Memory B cell (primary cell): ENCODE data around the gene CACNA2D3.

Experiments
- ATAC-seq: fragments of 150-1000 bp; cut with Tn5 transposase; 2 replicates; pipeline ENCODE4 v1.10.0; 2021; ENCODE audit warnings: low read depth, mild to moderate bottlenecking, moderate library complexity
- DNase-seq, 2 donors: peaks; one replicate each; pipeline ENCODE4 v3.0.0; 2022; ENCODE audit warnings: low spot score in 2 of 2
- H3K27ac Mint-ChIP-seq: one replicate; pipeline ENCODE4 v1.8.0; 2022; ENCODE audit warnings: mild to moderate bottlenecking, moderate library complexity, mixed read lengths
- H3K27me3 Mint-ChIP-seq: one replicate; pipeline ENCODE4 v1.8.0; 2022; ENCODE audit warnings: mixed read lengths
- H3K36me3 Mint-ChIP-seq: one replicate; pipeline ENCODE4 v1.8.0; 2022; ENCODE audit warnings: mild to moderate bottlenecking, mixed read lengths
- H3K4me1 Mint-ChIP-seq: one replicate; pipeline ENCODE4 v1.8.0; 2022; ENCODE audit warnings: mixed read lengths
- H3K4me3 Mint-ChIP-seq: one replicate; pipeline ENCODE4 v1.8.0; 2022; ENCODE audit warnings: mild to moderate bottlenecking, moderate library complexity, mixed read lengths
- H3K9me3 Mint-ChIP-seq: one replicate; pipeline ENCODE4 v1.8.0; 2022; ENCODE audit warnings: mixed read lengths

Gene CACNA2D3

DNA sequence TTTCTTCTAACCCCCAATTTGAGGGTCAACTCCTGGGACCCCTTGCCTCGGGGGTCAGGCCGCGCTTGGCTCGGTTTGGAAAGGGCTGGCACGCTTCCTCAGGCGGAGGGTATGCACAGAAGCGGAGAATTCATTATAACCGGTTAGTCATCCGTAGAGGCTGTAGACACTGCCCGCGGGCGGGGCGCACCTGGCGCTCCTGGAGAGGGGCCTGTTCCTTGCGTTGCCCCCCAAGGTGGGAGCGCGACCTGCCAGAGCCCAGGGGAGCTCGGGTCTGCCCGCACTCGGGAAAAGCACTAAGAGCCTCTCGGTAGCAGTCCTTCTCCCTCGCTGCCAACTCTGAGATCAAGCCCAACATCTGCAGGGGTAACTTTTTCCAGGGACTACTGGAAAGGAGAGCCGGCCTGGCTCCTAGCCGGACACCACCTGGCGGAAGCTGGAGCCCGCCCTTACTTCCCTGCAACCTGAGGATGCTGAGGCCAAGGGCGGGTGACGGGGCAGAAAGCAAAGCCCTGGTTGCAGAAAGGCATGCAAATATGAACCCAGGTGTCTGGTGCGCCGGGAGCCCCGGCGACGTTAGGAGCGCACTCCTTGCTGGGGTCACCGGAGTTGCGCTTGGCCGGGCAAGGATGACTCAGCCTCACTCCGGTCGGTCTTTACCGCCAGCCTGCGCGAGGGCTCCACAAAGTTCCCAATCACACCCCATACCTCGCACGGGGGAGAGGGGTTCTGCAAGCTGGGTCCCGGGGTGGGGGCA is 1.5 kb upstream of the CACNA2D3 start:
- peaks cover 28% of the 10 kb centered on the region for H3K27me3 Mint-ChIP-seq
- H3K36me3 Mint-ChIP-seq: peaks cover 1% of the 10 kb centered on the region
- DNase-seq (no peak), ATAC-seq (no peak)
- peaks cover 6% of the 10 kb centered on the region for H3K9me3 Mint-ChIP-seq
- no peak overlapping the region for H3K27ac Mint-ChIP-seq
- peaks cover 7% of the 10 kb centered on the region for H3K4me1 Mint-ChIP-seq
- H3K4me3 Mint-ChIP-seq: peak overlapping the region; percentile 34

- Mint-ChIP-seq H3K27me3 (peaks cover 23% of the 10 kb centered on the region), H3K27ac (no peak overlapping the region), H3K4me1 (peaks cover 7% of the 10 kb centered on the region), H3K9me3 (no peaks in the 10 kb centered on the region), H3K36me3 (peaks cover 1% of the 10 kb centered on the region), H3K4me3 (no peak overlapping the region)
- ATAC-seq: no peak
- no peak for DNase-seq
These were observed 683 bp upstream of the CACNA2D3 start for GRCh38 chr3:54121414-54122323.

DNA sequence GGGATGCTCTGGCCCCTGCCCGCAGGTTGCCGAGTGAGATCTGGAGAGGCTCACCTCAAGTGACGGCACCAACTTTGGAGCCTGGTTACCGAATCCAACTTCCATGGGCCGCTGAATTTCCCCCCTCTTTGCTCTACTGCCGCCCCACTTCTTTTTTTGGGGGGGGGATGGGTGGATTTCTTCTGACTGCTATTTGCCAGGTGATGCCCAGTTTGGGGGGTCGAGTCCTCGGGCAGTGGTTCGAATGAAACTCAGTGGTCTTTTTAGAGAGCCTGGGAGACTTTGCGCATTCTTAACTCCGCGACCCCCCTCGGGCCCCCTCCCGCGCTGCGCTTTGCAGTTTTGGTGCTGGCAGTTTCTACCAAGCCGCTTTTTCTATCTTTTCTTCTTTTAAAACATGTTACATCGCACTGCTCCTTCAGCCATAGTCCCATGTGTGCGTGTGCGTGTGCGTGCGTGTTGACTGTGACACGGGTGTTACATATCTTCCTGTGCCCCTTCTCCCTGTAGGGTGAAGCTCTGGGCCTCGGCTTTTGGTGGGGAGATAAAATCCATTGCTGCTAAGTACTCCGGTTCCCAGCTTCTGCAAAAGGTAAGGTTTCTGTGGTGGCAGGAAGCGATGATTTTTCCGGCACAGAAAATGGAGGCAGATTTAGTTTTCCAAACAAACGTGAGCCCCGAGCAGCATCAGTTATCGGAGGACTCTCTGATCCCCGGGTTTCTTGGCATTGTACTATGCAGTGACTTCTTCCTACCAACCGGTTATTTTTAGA is 837 bp downstream of the CACNA2D3 start:
- Mint-ChIP-seq H3K36me3 (peaks cover 1% of the 10 kb centered on the region), H3K27ac (no peak overlapping the region), H3K4me1 (peaks cover 7% of the 10 kb centered on the region), H3K4me3 (peak overlapping the region; percentile 77), H3K9me3 (no peaks in the 10 kb centered on the region), H3K27me3 (peaks cover 18% of the 10 kb centered on the region)
- DNase-seq: no peak
- ATAC-seq: no peak

- H3K36me3 Mint-ChIP-seq: peaks cover 1% of the 10 kb centered on the region
- no peaks in the 10 kb centered on the region for H3K9me3 Mint-ChIP-seq
- peaks cover 7% of the 10 kb centered on the region for H3K4me1 Mint-ChIP-seq
- DNase-seq (no peak), ATAC-seq (no peak)
- no peak overlapping the region for H3K27ac Mint-ChIP-seq
- H3K4me3 Mint-ChIP-seq: peak overlapping the region; percentile 77
- peaks cover 18% of the 10 kb centered on the region for H3K27me3 Mint-ChIP-seq
These were observed 1.4 kb downstream of the CACNA2D3 start for GRCh38 chr3:54123776-54124196.

DNA sequence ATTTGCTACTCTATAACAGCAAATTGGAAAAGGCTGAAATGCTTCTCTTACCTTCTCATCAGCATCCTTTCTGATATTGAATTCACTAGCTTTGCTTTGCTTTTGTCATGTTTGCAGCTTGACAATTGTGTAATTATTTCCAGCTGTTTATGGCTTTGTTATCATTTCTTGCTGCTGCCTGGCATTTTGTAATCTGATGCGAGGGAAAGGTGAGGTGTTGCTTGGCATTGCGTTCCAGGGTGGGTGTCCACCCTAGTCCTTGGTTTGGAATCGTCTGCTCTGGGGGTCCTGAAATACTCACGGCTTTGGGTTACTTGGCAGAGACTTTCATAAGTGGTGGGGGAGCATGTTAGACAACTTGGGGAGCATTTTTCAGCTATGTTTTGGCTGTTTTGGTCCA is 2.9 kb downstream of the CACNA2D3 start:
- Mint-ChIP-seq H3K4me3 (no peak overlapping the region), H3K27ac (no peak overlapping the region), H3K36me3 (peaks cover 1% of the 10 kb centered on the region), H3K4me1 (peaks cover 5% of the 10 kb centered on the region), H3K27me3 (peaks cover 11% of the 10 kb centered on the region), H3K9me3 (no peaks in the 10 kb centered on the region)
- no peak for DNase-seq
- no peak for ATAC-seq

- H3K27me3 Mint-ChIP-seq: peaks cover 8% of the 10 kb centered on the region
- no peaks in the 10 kb centered on the region for H3K9me3 Mint-ChIP-seq
- H3K27ac Mint-ChIP-seq: no peak overlapping the region
- ATAC-seq (no peak), DNase-seq (no peak)
- no peak overlapping the region for H3K4me3 Mint-ChIP-seq
- H3K36me3 Mint-ChIP-seq: peaks cover 1% of the 10 kb centered on the region
- H3K4me1 Mint-ChIP-seq: peaks cover 3% of the 10 kb centered on the region
These were observed 4.2 kb downstream of the CACNA2D3 start for GRCh38 chr3:54126551-54126950.

DNA sequence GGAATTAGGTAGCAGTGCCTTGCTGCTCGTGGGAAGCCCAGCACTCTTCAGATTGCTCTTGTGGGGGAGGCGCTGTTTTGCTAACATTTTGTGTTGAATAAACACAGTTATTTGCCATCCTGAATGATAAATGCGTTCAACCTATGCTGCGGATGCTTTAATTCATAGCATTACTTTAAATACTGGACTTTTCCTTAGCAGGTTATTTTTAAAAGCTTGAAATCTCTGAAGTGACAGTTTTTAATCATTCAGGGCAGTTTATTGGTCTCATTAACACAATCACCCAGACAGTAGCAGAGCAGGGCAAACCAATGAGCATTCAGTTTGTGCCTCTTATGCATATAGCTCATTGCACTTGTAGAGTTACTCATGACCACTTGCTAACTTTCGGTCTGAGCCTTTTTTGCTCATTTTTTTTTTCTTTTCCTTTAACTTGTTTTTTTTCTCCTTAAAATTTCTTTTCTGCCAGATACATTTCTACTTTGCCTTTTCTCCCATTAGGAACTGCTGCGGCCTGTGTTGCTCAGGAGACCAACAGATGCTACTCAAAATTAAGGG is 5.2 kb downstream of the CACNA2D3 start:
- H3K4me1 Mint-ChIP-seq: peaks cover 3% of the 10 kb centered on the region
- ATAC-seq: no peak
- H3K9me3 Mint-ChIP-seq: no peaks in the 10 kb centered on the region
- peaks cover 8% of the 10 kb centered on the region for H3K27me3 Mint-ChIP-seq
- H3K4me3 Mint-ChIP-seq: no peak overlapping the region
- no peak for DNase-seq
- peaks cover 1% of the 10 kb centered on the region for H3K36me3 Mint-ChIP-seq
- no peak overlapping the region for H3K27ac Mint-ChIP-seq

- Mint-ChIP-seq H3K4me1 (no peaks in the 10 kb centered on the region), H3K27me3 (peaks cover 2% of the 10 kb centered on the region), H3K27ac (no peak overlapping the region), H3K4me3 (no peak overlapping the region), H3K36me3 (no peaks in the 10 kb centered on the region), H3K9me3 (no peaks in the 10 kb centered on the region)
- DNase-seq (no peak), ATAC-seq (no peak)
These were observed 8.8 kb downstream of the CACNA2D3 start for GRCh38 chr3:54131026-54131605.

DNA sequence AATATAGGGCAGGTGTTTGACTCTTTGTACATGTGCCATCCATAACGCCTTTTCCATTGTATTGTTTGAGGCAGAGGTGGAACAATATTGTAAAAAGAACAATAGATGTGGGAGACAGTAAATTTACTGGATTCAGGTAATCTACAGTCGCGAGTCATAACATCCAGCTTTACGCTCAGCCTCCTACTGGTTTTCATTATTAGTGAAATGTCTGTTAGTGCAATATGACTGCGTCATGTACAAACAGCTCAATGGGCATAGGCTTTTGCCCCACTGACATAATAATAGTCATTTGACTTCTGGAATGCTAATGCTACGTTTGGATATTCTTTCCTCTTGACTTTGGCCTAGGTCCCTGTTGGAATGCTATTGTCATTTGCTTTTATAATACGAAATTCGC is 9.5 kb downstream of the CACNA2D3 start:
- H3K27me3 Mint-ChIP-seq: peaks cover 3% of the 10 kb centered on the region
- H3K9me3 Mint-ChIP-seq: no peaks in the 10 kb centered on the region
- no peak for ATAC-seq
- DNase-seq: no peak
- no peak overlapping the region for H3K4me3 Mint-ChIP-seq
- H3K36me3 Mint-ChIP-seq: no peaks in the 10 kb centered on the region
- no peak overlapping the region for H3K27ac Mint-ChIP-seq
- H3K4me1 Mint-ChIP-seq: no peaks in the 10 kb centered on the region

DNA sequence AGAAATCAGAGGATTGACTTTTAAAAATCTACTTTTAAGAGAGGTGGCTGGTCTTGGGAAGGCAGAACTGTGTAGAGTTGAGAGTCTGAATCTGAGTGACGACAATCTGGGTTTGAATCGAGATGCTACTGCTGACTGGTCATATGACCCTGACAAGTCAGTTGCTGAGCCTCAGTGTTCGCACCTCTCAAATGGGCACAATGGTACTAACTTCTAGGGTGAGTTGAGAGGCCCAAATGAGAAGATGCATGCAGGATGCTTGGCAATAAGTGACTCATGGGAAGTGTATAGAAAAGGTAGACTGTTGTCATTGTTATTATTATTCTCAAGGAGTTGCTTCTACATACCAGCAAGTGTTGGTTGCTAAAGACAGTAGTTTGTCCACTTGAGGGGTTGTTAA is 10.3 kb downstream of the CACNA2D3 start:
- no peak for DNase-seq
- Mint-ChIP-seq H3K4me1 (no peaks in the 10 kb centered on the region), H3K4me3 (no peak overlapping the region), H3K36me3 (no peaks in the 10 kb centered on the region), H3K9me3 (no peaks in the 10 kb centered on the region), H3K27ac (no peak overlapping the region), H3K27me3 (peaks cover 3% of the 10 kb centered on the region)
- ATAC-seq: no peak

GRCh38 chr3:54133196-54133595 is 10.8 kb downstream of the CACNA2D3 start:
- Mint-ChIP-seq H3K4me1 (no peaks in the 10 kb centered on the region), H3K27me3 (peaks cover 3% of the 10 kb centered on the region), H3K36me3 (no peaks in the 10 kb centered on the region), H3K9me3 (no peaks in the 10 kb centered on the region), H3K4me3 (no peak overlapping the region), H3K27ac (no peak overlapping the region)
- ATAC-seq (no peak), DNase-seq (no peak)

GRCh38 chr3:54134155-54134554 is 11.8 kb downstream of the CACNA2D3 start:
- no peaks in the 10 kb centered on the region for H3K9me3 Mint-ChIP-seq
- H3K36me3 Mint-ChIP-seq: no peaks in the 10 kb centered on the region
- no peak for ATAC-seq
- H3K27me3 Mint-ChIP-seq: peaks cover 3% of the 10 kb centered on the region
- DNase-seq: no peak
- H3K4me1 Mint-ChIP-seq: no peaks in the 10 kb centered on the region
- H3K4me3 Mint-ChIP-seq: no peak overlapping the region
- no peak overlapping the region for H3K27ac Mint-ChIP-seq

DNA sequence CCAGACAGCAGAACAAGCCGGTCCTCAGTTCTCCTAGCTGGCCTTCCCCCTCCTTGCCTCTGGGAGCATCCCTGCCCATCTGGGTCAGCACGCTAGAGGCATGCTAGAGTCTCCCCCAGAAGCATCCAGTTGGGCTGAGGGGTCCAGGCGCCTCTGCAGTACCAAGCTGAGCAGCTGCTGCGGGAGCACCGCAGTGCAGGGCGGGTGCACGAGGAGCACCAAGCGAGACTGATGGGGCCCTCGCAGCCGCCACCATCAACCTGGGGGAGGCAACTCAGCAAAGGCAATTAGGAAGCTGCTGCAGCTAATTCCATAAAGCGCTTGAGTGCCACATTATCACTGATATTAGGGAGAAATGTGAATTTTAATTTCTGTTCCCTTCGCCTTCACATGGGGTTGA is 12.4 kb downstream of the CACNA2D3 start:
- Mint-ChIP-seq H3K27ac (no peak overlapping the region), H3K9me3 (no peaks in the 10 kb centered on the region), H3K27me3 (peaks cover 3% of the 10 kb centered on the region), H3K4me1 (no peaks in the 10 kb centered on the region), H3K36me3 (no peaks in the 10 kb centered on the region), H3K4me3 (no peak overlapping the region)
- DNase-seq (no peak), ATAC-seq (no peak)
